B cell (primary cell): ENCODE data around the gene INSR.

ENCODE experiments used
- CTCF ChIP-seq: fragments of 200-600 bp; IDR thresholded peaks from one replicate; pipeline ENCODE4 v1.8.0; 2022; ENCODE audit warnings: antibody characterized with exemption, mild to moderate bottlenecking
- EZH2 ChIP-seq: IDR thresholded peaks from 2 replicates; pipeline ENCODE4 v1.6.1; 2012; ENCODE audit warnings: borderline replicate concordance, low read depth, mild to moderate bottlenecking, moderate library complexity, low read length; ENCODE audit not compliant: insufficient read depth, poor library complexity, severe bottlenecking

GRCh38 chr19:7139095-7139494 lies 155.1 kb downstream of the INSR start:
- no peak for TF ChIP-seq CTCF
- no peak for TF ChIP-seq EZH2
